Activated CD4-positive, alpha-beta T cell treated with anti-CD3 and anti-CD28 coated beads, Interleukin-2, amount 50 U/mL, for 16 hours (primary cell): ENCODE results near the gene TMED8.
"Not testable (repeated sequence)": the region's sequence is repeated elsewhere in the genome, so short reads cannot be mapped to it uniquely, and the experiment has no call there.

Experiments used
- DNase-seq: peaks from one replicate; pipeline ENCODE4 v3.0.0-alpha.2; 2020

Gene TMED8

GRCh38 chr14:77376771-77377501 is at the start of gene TMED8, which contains the start of gene SAMD15:
Gene TMED8, minus strand, starts transcription at chr14:77377094. Its CDS starts 41 bp downstream, at chr14:77377053.
Gene SAMD15, plus strand, starts transcription at chr14:77377379. Its CDS starts 40 bp downstream, at chr14:77377419.
- DNase-seq = peak; percentile 87

GRCh38 chr14:77426396-77426795 is 49.5 kb upstream of the TMED8 start:
- DNase-seq = no peak

- DNase-seq = no peak
Measured at GRCh38 chr14:77424862-77425261, 48.0 kb upstream of the TMED8 start.

DNA sequence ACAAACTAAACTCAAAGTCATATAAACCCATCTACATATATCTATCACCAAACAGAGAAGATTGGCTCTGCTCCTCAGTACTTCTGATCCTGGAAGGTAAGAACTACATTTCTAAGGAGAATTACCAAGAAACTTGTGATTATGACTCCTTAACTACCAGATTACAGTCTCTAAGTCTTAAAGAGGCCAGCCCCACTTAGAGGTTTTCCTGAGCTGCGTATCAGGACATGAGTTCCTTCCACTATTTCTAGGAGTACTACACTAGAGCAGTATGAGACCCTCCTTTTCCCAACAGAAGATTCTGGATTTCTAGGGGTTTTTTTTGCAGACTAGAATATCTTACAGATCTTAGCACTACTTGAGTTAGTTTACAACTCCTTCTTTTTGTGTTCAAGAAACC is 46.5 kb upstream of the TMED8 start, which contains the start of gene NOXRED1:
NOXRED1 (minus strand) TSS at position 101 of the 400 bp plus-strand sequence. CDS start 634 bp downstream, outside the sequence.
- no peak for DNase-seq

GRCh38 chr14:77421201-77421600 is 44.3 kb upstream of the TMED8 start:
- no peak for DNase-seq

GRCh38 chr14:77416836-77417235 is 39.9 kb upstream of the TMED8 start:
- DNase-seq = no peak

DNA sequence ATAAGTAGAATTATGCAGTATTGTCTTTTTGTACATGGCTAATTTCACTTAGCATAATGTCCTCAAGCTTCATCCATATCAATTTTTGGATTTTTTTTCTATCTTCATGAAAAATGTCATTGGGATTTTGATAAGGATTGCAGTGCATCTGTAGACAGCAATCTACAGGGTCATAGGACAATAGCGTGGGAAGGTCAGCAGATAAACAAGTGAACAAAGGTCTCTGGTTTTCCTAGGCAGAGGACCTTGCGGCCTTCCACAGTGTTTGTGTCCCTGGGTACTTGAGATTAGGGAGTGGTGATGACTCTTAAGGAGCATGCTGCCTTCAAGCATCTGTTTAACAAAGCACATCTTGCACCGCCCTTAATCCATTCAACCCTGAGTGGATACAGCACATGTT is 39.2 kb upstream of the TMED8 start:
- not testable (repeated sequence) for DNase-seq

DNA sequence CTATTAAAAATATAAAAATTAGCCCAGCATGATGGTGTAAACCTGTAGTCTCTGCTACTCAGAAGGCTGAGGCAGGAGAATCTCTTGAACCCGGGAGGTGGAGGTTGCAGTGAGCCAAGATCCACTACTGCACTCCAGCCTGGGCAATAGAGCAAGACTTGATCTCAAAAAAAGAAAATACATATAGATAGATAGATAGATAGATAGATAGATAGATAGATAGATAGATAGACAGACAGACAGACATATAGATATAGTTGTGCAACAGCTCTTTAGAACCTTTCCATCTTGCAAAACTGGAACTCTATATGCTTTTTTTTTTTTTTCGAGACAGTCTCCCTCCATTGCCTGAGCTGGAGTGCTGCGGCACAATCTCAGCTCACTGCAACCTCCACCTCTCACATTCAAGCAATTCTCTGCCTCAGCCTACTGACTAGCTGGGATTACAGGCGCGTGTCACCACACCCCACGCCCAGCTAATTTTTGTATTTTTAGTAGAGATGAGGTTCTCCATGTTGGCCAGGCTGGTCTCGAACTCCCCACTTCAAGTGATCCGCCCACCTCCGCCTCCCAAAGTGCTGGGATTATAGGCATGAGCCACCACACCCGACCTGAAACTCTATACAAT is 38.6 kb upstream of the TMED8 start:
- DNase-seq = not testable (repeated sequence)

- peak; percentile 5 for DNase-seq
Measured at GRCh38 chr14:77409131-77409533, 32.2 kb upstream of the TMED8 start.

DNA sequence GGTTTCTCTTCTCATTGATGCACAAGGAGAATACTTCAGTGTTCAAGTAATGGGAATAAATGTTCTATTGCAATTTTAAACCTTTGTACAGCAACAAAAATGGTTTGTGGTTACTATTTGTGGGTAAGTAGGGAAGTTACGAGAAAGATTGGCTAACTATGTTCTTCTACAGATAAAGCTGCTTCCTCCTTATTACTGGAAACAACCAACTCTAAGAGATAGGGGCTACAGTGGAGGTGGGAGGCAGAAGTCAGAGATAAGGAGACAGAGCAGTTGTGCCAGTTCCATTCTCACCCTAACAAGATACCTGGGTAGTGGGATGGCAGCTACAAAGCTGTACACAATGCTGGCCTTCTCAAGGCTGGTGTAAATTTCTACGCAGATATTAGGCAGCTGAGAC is 30.3 kb upstream of the TMED8 start:
- no peak for DNase-seq

DNA sequence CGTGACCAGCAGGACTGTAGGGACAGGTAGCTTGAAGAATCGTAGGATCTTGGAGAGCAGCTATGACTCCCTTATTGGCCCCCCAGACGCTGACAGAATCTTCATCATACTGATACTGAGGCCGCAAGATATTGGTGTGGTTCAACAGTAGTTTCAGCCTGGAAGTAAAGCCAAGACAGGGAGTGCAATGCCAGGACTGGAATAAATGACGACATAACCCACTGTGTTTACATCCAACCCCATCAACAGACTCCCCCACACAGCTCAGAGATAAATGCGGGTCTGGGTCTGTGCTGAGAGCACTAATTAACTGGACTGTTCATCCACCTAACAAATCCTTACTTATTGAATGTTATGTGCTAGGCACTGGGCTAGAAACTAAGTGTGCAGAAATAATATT is 29.8 kb upstream of the TMED8 start:
- DNase-seq = no peak

- DNase-seq = no peak
Measured at GRCh38 chr14:77406086-77406485, 29.2 kb upstream of the TMED8 start.

- DNase-seq = no peak
Measured at GRCh38 chr14:77403768-77404167, 26.9 kb upstream of the TMED8 start.

GRCh38 chr14:77400216-77400615 is 23.3 kb upstream of the TMED8 start:
- DNase-seq = no peak

DNA sequence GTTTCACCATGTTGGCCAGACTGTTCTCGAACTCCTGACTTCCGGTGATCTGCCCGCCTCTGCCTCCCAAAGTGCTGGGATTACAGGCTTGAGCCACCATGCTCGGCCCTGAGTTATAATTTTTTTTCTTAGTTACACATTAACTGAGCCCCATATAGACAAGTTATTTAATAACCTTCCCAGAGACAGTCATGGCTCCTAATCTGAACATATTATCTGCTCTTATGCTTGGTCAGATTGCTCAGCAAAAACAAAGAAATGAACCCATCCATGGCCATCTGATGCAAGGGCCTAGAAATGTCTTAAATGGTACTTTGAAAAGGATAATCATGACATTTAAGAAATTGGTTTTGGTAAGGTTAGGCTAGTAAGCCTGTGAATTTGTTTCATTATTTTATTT is 13.3 kb upstream of the TMED8 start:
- DNase-seq = no peak

- no peak for DNase-seq
Measured at GRCh38 chr14:77378701-77379100, 1.8 kb upstream of the TMED8 start.

GRCh38 chr14:77377502-77377844 is 579 bp upstream of the TMED8 start:
- no peak for DNase-seq

DNA sequence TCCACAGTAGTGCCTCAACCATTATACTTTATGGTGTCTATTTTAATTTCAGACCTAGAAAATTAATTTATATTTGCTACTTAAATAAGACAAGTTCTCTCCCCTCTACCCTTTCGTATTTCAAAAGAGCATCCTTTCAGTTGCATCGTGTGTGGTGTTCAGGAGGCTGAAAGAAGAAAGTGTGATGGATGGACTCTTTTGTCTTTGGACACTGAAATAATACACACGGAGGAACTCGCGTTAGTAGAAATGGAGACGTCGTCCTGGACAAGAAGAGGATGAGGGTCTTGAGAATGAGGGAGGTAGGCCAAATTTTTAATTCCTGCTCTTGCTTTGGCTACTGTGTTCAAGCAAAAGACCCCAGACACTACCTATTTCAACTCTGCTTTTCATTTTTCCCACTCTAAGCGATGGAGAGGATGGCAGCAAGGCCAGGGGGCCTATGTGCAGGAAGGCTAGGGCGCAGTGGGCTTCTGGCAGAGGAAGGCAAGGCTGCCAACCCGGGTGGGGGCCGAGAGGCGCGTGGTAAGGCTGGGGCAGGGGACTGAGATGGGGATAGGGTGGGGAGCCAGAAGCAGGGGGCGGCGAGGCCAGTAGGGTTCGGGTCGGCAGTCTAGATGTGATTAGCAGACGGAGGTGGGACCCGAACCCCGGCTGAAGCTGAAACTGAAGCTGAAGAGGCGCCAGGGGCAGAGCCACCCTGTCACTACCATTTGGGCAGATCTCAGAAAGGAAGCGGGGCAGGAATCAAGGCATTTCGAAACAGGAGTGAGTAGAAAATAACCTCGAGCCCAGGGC is 722 bp downstream of the TMED8 start:
- peak; percentile 52 for DNase-seq

GRCh38 chr14:77375164-77375950 is 1.5 kb downstream of the TMED8 start:
- no peak for DNase-seq

- DNase-seq = peak; percentile 51
Measured at GRCh38 chr14:77372304-77372841, 4.5 kb downstream of the TMED8 start.

DNA sequence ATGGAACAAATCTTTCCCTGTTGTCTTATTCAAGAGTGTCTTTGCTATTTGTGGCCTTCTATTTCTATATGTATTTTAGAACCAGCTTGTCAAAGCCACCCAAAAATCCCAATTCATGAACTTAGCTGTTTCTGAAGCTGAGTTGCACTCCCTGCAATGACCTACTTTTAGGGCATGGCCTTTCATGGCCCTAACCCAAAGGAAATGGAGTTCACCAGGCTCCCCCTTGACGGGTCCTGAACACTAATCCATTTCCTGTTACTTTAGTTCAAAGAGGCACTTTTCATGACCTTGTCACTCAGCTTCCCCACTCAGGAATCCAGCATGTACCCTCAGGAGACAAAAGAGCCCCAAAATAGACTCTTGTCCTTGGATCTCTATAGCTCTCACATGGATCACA is 7.6 kb downstream of the TMED8 start:
- no peak for DNase-seq

GRCh38 chr14:77364146-77364545 is 12.7 kb downstream of the TMED8 start:
- DNase-seq = no peak

- no peak for DNase-seq
Measured at GRCh38 chr14:77359626-77360025, 17.3 kb downstream of the TMED8 start.
